ENCODE results near the gene RIN1.

RIN1 gene

DNA sequence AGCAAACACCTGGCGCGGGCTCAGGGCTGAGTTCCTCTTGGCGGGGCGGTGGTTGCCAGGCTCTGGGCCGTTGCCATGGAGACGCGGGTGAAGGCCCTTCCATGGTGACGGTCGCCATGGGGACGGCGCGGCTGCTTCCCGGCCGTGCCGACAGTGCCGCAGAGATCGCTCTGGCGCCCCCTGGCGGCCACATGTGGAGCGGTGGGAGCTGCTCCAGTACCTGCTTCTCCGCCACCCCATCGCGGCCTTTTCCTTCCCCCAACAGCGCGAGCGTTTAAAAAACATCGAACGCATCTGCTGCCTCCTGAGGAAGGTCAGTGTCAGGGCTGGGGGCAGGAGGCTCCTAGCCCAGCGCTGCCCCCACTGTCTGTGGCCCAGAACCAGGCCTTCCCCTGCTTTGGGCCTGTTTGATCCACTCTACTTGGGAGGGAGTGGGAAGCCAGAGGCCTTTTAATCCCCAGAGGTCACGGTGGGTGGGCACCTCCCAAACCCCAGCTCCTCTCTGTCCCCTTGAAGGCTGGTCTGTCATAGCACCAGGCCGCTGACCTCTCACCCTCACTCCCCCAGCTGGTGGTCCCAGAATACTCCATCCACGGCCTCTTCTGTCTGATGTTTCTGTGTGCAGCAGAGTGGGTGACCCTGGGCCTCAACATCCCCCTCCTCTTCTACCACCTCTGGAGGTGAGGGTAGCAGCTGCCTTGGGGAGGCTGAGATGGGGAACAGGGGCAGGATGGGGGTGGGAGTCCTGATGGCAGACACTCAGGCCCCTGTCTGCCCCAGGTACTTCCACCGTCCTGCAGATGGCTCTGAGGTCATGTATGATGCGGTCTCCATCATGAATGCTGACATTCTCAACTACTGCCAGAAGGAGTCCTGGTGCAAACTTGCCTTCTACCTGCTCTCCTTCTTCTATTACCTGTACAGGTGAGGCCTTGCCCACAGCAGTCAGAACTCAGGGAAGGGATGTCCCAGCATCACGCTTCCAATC is 53.5 kb downstream of the RIN1 start:
- peak; percentile 97 to 99 (median 98) for DNase-seq

All from suppressor macrophage (primary cell).